H1 (cell line): ENCODE data around the gene CTRL. TPM values are rescaled to one million over a fixed set of nuclear protein-coding genes. Genes with fewer than 3 reads are reported as not detected.

ENCODE experiments used
- CTCF ChIA-PET: fragments of 300-600 bp; sonication (Branson Sonifier 250); formaldehyde crosslinking; loops from one replicate; lab custom pipeline; 2021; ENCODE audit not compliant: partially characterized antibody; lab: Charles Lee
- POLR2A ChIA-PET: fragments of 300-600 bp; sonication (Branson Sonifier 250); formaldehyde crosslinking; loops from one replicate; lab custom pipeline; 2021; ENCODE audit warnings: inconsistent platforms; ENCODE audit not compliant: partially characterized antibody; lab: Charles Lee
- DNase-seq, 2 experiments: peaks; one replicate each; pipeline versions ENCODE4 v3.0.0 to v3.0.0-alpha.2; 2010 to 2022; ENCODE audit warnings: low spot score in 2 of 2, low read depth in 1 of 2, mixed read lengths in 1 of 2
- FAIRE-seq: peaks from 2 replicates; lab custom pipeline; 2011; peaks lifted over from hg19 to GRCh38; lab: Jason Lieb, UNC
- H2AFZ ChIP-seq: 2 replicates; pipeline ENCODE4 v1.8.1; 2012; ENCODE audit warnings: low read length, inconsistent platforms
- H2AK5ac ChIP-seq: 2 replicates; pipeline ENCODE4 v1.6.1; 2013; ENCODE audit warnings: low read depth, low read length
- H2BK120ac ChIP-seq: replicated peaks from 2 replicates; pipeline ENCODE3; 2013; ENCODE audit warnings: low read depth, low read length, inconsistent platforms
- H2BK12ac ChIP-seq: 2 replicates; pipeline ENCODE4 v1.6.1; 2013; ENCODE audit warnings: low read depth, low read length
- H2BK15ac ChIP-seq: 2 replicates; pipeline ENCODE4 v1.6.1; 2013; ENCODE audit warnings: low read length
- H2BK20ac ChIP-seq: 2 replicates; pipeline ENCODE4 v1.6.1; 2013; ENCODE audit warnings: low read length
- H2BK5ac ChIP-seq: 2 replicates; pipeline ENCODE4 v1.6.1; 2013; ENCODE audit warnings: low read depth, low read length
- H3K14ac ChIP-seq: 2 replicates; pipeline ENCODE4 v1.6.1; 2013; ENCODE audit warnings: inconsistent platforms; ENCODE audit not compliant: insufficient read length
- H3K18ac ChIP-seq: 2 replicates; pipeline ENCODE4 v1.6.1; 2013; ENCODE audit warnings: low read length; ENCODE audit errors: extremely low read depth
- H3K23ac ChIP-seq: 2 replicates; pipeline ENCODE4 v1.6.1; 2013; ENCODE audit warnings: inconsistent platforms; ENCODE audit not compliant: insufficient read length
- H3K23me2 ChIP-seq: 2 replicates; pipeline ENCODE4 v1.6.1; 2013; ENCODE audit warnings: low read depth, low read length
- H3K27ac ChIP-seq: 2 replicates; pipeline ENCODE4 v1.6.1; 2011; ENCODE audit warnings: low read depth, low read length, inconsistent platforms
- H3K27me3 ChIP-seq, 4 experiments: replicated peaks in 1 of 4; 1 replicate in 1 of 4; 2 replicates in 3 of 4; pipeline versions ENCODE4 v1.6.1 to v1.8.1; 2011 to 2013; ENCODE audit warnings: low read length in 3 of 4, mild to moderate bottlenecking in 3 of 4, inconsistent platforms in 2 of 4, mixed read lengths in 2 of 4, moderate library complexity in 1 of 4; ENCODE audit not compliant: control insufficient read depth in 3 of 4, insufficient read depth in 3 of 4; ENCODE audit errors: extremely low read depth in 1 of 4
- H3K36me3 ChIP-seq, 4 experiments: 2 replicates each; pipeline versions ENCODE4 v1.6.1 to v1.8.1; 2011 to 2013; ENCODE audit warnings: mild to moderate bottlenecking in 4 of 4, low read length in 3 of 4, moderate library complexity in 2 of 4, control low read depth in 1 of 4, inconsistent platforms in 1 of 4; ENCODE audit not compliant: insufficient read depth in 4 of 4, control insufficient read depth in 2 of 4
- H3K4ac ChIP-seq: replicated peaks from 2 replicates; pipeline ENCODE3; 2013; ENCODE audit warnings: low read length, low read depth, mixed read lengths, inconsistent platforms; ENCODE audit not compliant: insufficient read length
- H3K4me1 ChIP-seq, 4 experiments: replicated peaks in 1 of 4; 1 replicate in 1 of 4; 2 replicates in 3 of 4; pipeline versions ENCODE4 v1.6.1 to v1.8.1; 2011 to 2013; ENCODE audit warnings: low read length in 3 of 4, inconsistent platforms in 2 of 4, mixed read lengths in 1 of 4; ENCODE audit not compliant: insufficient read depth in 4 of 4, control insufficient read depth in 3 of 4
- H3K4me2 ChIP-seq, 2 experiments: 2 replicates each; pipeline versions ENCODE4 v1.6.1 to v1.8.1; 2011 to 2013; ENCODE audit warnings: low read depth in 2 of 2, low read length in 2 of 2, control low read depth in 1 of 2, inconsistent platforms in 1 of 2, mild to moderate bottlenecking in 1 of 2; ENCODE audit not compliant: insufficient read depth in 1 of 2
- H3K4me3 ChIP-seq, 4 experiments: fragments of 200-600, 300-600 bp in 1 of 4; sonication (generic), shearing (Covaris generic), sonication (Bioruptor Twin) in 1 of 4; 2 replicates each; pipeline versions ENCODE4 v1.5.1 to v1.8.1; 2011 to 2016; ENCODE audit warnings: low read length in 4 of 4, low read depth in 3 of 4, control low read depth in 2 of 4, inconsistent platforms in 2 of 4, mild to moderate bottlenecking in 2 of 4, mixed read lengths in 1 of 4, moderate library complexity in 1 of 4; ENCODE audit not compliant: insufficient read depth in 2 of 4; ENCODE audit errors: extremely low read depth in 1 of 4
- H3K56ac ChIP-seq: replicated peaks from 2 replicates; pipeline ENCODE3; 2013; ENCODE audit warnings: low read depth, mild to moderate bottlenecking, mixed read lengths, low read length, inconsistent platforms; ENCODE audit not compliant: insufficient read length
- H3K79me1 ChIP-seq: 2 replicates; pipeline ENCODE4 v1.6.1; 2013; ENCODE audit warnings: low read depth, low read length, control low read depth
- H3K79me2 ChIP-seq, 2 experiments: 2 replicates each; pipeline versions ENCODE4 v1.6.1 to v1.8.1; 2012 to 2013; ENCODE audit warnings: low read length in 2 of 2, mild to moderate bottlenecking in 2 of 2, inconsistent platforms in 1 of 2; ENCODE audit not compliant: insufficient read depth in 2 of 2, control insufficient read depth in 1 of 2
- H3K9ac ChIP-seq, 4 experiments: replicated peaks in 1 of 4; 1 replicate in 1 of 4; 2 replicates in 3 of 4; pipeline versions ENCODE4 v1.6.1 to v1.8.1; 2011 to 2013; ENCODE audit warnings: low read depth in 3 of 4, low read length in 3 of 4, control low read depth in 2 of 4, mild to moderate bottlenecking in 2 of 4, moderate library complexity in 2 of 4, inconsistent platforms in 1 of 4; ENCODE audit errors: extremely low read depth in 1 of 4
- H3K9me3 ChIP-seq, 2 experiments: 2 replicates each; pipeline versions ENCODE4 v1.6.1 to v1.8.1; 2012 to 2013; ENCODE audit warnings: mild to moderate bottlenecking in 2 of 2, moderate library complexity in 2 of 2, control low read depth in 1 of 2, inconsistent platforms in 1 of 2, low read depth in 1 of 2, low read length in 1 of 2, mixed read lengths in 1 of 2; ENCODE audit not compliant: insufficient read depth in 2 of 2
- H4K20me1 ChIP-seq, 2 experiments: replicated peaks in 1 of 2; 2 replicates each; pipeline versions ENCODE3 to v1.8.1; 2011 to 2013; ENCODE audit warnings: inconsistent platforms in 2 of 2, low read length in 2 of 2, mild to moderate bottlenecking in 1 of 2; ENCODE audit not compliant: insufficient read depth in 2 of 2, control insufficient read depth in 1 of 2
- H4K5ac ChIP-seq: 2 replicates; pipeline ENCODE4 v1.6.1; 2013; ENCODE audit warnings: low read length, low read depth, mixed read lengths, inconsistent platforms; ENCODE audit not compliant: insufficient read length
- H4K8ac ChIP-seq: 2 replicates; pipeline ENCODE4 v1.8.0; 2013; ENCODE audit warnings: mild to moderate bottlenecking, moderate library complexity, low read length, inconsistent platforms; ENCODE audit not compliant: insufficient read depth; ENCODE audit errors: extremely low read depth
- H4K91ac ChIP-seq: replicated peaks from 2 replicates; pipeline ENCODE3; 2013; ENCODE audit warnings: low read length, mixed read lengths, inconsistent platforms; ENCODE audit not compliant: insufficient read length
- CHD2 ChIP-seq: IDR thresholded peaks from 2 replicates; pipeline ENCODE4 v1.6.1; 2012; ENCODE audit warnings: low read length, improper control_type of control experiment
- EGR1 ChIP-seq: IDR thresholded peaks from 2 replicates; pipeline ENCODE4 v1.6.1; 2011; ENCODE audit warnings: low read depth, low read length, borderline replicate concordance
- GABPA ChIP-seq: IDR thresholded peaks from 2 replicates; pipeline ENCODE4 v1.6.1; 2011; ENCODE audit warnings: mild to moderate bottlenecking, low read length, moderate library complexity, borderline replicate concordance; ENCODE audit not compliant: insufficient read depth
- HDAC2 ChIP-seq, 2 experiments: fragments of 300-600 bp in 1 of 2; sonication (generic) in 1 of 2; IDR thresholded peaks; 2 replicates each; pipeline ENCODE4 v1.6.1; 2011 to 2012; ENCODE audit warnings: low read depth in 2 of 2, low read length in 2 of 2, mild to moderate bottlenecking in 2 of 2, moderate library complexity in 2 of 2, borderline replicate concordance in 1 of 2, inconsistent platforms in 1 of 2
- JUND ChIP-seq: IDR thresholded peaks from 2 replicates; pipeline ENCODE4 v1.6.1; 2011; ENCODE audit warnings: mild to moderate bottlenecking, improper control_type of control experiment, low read length
- POU5F1 ChIP-seq: IDR thresholded peaks from 2 replicates; pipeline ENCODE4 v1.6.1; 2011; ENCODE audit warnings: low read depth, mild to moderate bottlenecking, low read length, moderate library complexity
- TAF1 ChIP-seq: IDR thresholded peaks from 2 replicates; pipeline ENCODE4 v1.6.1; 2011; ENCODE audit warnings: mild to moderate bottlenecking, low read depth, low read length
- TAF7 ChIP-seq: optimal IDR thresholded peaks from 2 replicates; pipeline ENCODE3; 2011; ENCODE audit warnings: low read depth, mild to moderate bottlenecking, inconsistent platforms, low read length, moderate library complexity, borderline replicate concordance
- TCF12 ChIP-seq: IDR thresholded peaks from 2 replicates; pipeline ENCODE4 v1.6.1; 2011; ENCODE audit warnings: low read depth, mild to moderate bottlenecking, low read length
- WGBS, 2 experiments: shearing (Covaris generic) in 1 of 2; methylation state at CpG; one replicate each; pipeline versions ENCODE4 v1.1.6 to v1.1.7; 2013 to 2015; ENCODE audit warnings: low lambda C conversion rate in 2 of 2, mixed read lengths in 2 of 2, inconsistent platforms in 1 of 2, low coverage in 1 of 2, missing lambda C conversion rate in 1 of 2; ENCODE audit not compliant: insufficient replicate concordance in 2 of 2, insufficient coverage in 1 of 2, insufficient read length in 1 of 2; ENCODE audit errors: extremely low coverage in 1 of 2, missing lambda C conversion rate in 1 of 2; 5-methylcytosine and 5-hydroxymethylcytosine counted together
- polyA plus RNA-seq, 7 experiments: library from polyadenylated mRNA; depleted of rRNA in 3 of 7; stranded (reverse) in 5 of 7; unstranded in 2 of 7; fragments of >200 nt in 5 of 7; fragments of 200-250 nt in 2 of 7; gene quantifications; 1 replicate in 5 of 7; 2 replicates in 1 of 7; 4 replicates in 1 of 7; pipeline versions ENCODE4 v1.2.1 to v1.2.3, GENCODE V29; 2011 to 2013; ENCODE audit warnings: missing spikeins in 2 of 7, mixed read lengths in 2 of 7
- total RNA-seq: library from RNA; stranded (reverse); fragmentation: NEBNext Ultra II Directional; extraction: Animal tissue kit (Norgen Biotek cat#: 25700); gene quantifications from 2 replicates; pipeline ENCODE4 v1.2.1, GENCODE V29; 2021

The CTRL gene
- total and polyA plus RNA-seq, 2 of the 8 experiments (the other 6 are each of a cell fraction or from before 2014, with no cell fraction given), result 1.7 to 4.2 TPM

- H2BK15ac ChIP-seq, result peak within 1 kb of the TSS; percentile 92; the same call in 1 of the 2 replicates
- peaks cover 0 to 16% of the 10 kb centered on the region in 2 experiments for H4K20me1 ChIP-seq
- DNase-seq (peak in 1 of 2 experiments; percentile 88), FAIRE-seq (no peak)
- POLR2A ChIA-PET, result interaction anchor here (0.6 to 2.8 kb wide), 7 partner anchors 8 to 82 kb away, joined by 3 to 8 read pairs (median 4); partner anchors contain the start of genes DDX28 and DUS2
- H3K56ac ChIP-seq, result peak within 1 kb of the TSS; percentile 70
- CTCF ChIA-PET, result interaction anchor here (0.6 to 10.9 kb wide), 8 partner anchors 9 to 72 kb away, joined by 3 to 90 read pairs (median 8); partner anchors contain the start of genes DPEP3 and LCAT
- H4K5ac ChIP-seq, result peak within 1 kb of the TSS; percentile 29
- H4K91ac ChIP-seq, result peak within 1 kb of the TSS; percentile 98
- H3K36me3 ChIP-seq, result no peaks in the 10 kb centered on the region
- peak within 1 kb of the TSS; percentile 48 to 67 (median 64) for H3K4me3 ChIP-seq
- no peaks in the 10 kb centered on the region for H3K27me3 ChIP-seq
- H3K9me3 ChIP-seq, result no peaks in the 10 kb centered on the region
- peaks cover 0 to 4% of the 10 kb centered on the region in 2 experiments; a peak in 2 of 4 replicates for H3K79me2 ChIP-seq
- no peak within 1 kb of the TSS for H2AK5ac ChIP-seq
- peak within 1 kb of the TSS; percentile 83 for H3K18ac ChIP-seq
- H3K23me2 ChIP-seq, result peaks cover 7% of the 10 kb centered on the region; the same call in 1 of the 2 replicates
- H2BK5ac ChIP-seq, result peak within 1 kb of the TSS; percentile 75; the same call in 1 of the 2 replicates
- H3K27ac ChIP-seq, result no peak within 1 kb of the TSS
- H3K23ac ChIP-seq, result no peak within 1 kb of the TSS
- 9% methylated on average over 29 of the region's 78 CpGs; no CpG with 5 or more reads in 1 of the 2 experiments for WGBS, 2 experiments
- no peak within 1 kb of the TSS; the same call in 1 of the 2 replicates for H2AFZ ChIP-seq
- H3K4me2 ChIP-seq, result peak within 1 kb of the TSS; percentile 75 to 77
- peak within 1 kb of the TSS; percentile 2 to 68 (median 26); a peak in 5 of 7 replicates for H3K9ac ChIP-seq
- H2BK20ac ChIP-seq, result no peak within 1 kb of the TSS
- H4K8ac ChIP-seq, result peak within 1 kb of the TSS; percentile 84
- H2BK120ac ChIP-seq, result no peak within 1 kb of the TSS
- peak within 1 kb of the TSS; percentile 80; the same call in 1 of the 2 replicates for H2BK12ac ChIP-seq
- peaks cover 6 to 25% (median 19%) of the 10 kb centered on the region in 4 experiments for H3K4me1 ChIP-seq
- peaks cover 18% of the 10 kb centered on the region; the same call in 1 of the 2 replicates for H3K79me1 ChIP-seq
- no peak within 1 kb of the TSS for H3K14ac ChIP-seq
- peak within 1 kb of the TSS; percentile 15 for H3K4ac ChIP-seq
- TF ChIP-seq JUND, result no peak
- TF ChIP-seq POU5F1, result no peak
- TF ChIP-seq GABPA, result 0 out of 2 replicates have a peak, but pooled peaks have one; percentile 29
- peak; percentile 49; the same call in 1 of the 2 replicates for TF ChIP-seq EGR1
- no peak for TF ChIP-seq TCF12
- no peak for TF ChIP-seq TAF7
- peak in 1 of 2 experiments; percentile 69; a peak in 1 of 4 replicates for TF ChIP-seq HDAC2 (IDR thresholded peaks at IDR 0.05; ENCODE audit: borderline replicate concordance in 1 of 2, low read depth in 2 of 2, low read length in 2 of 2)
- TF ChIP-seq CHD2, result no peak
- 0 out of 2 replicates have a peak, but pooled peaks have one; percentile 23 for TF ChIP-seq TAF1
These were observed 37.0 kb upstream of the CTRL start, which contains the start of gene SLC12A4 for GRCh38 chr16:67968400-67969253. TSS of gene SLC12A4 (minus strand) at chr16:67968637. CDS start at chr16:67968553, 84 bp downstream.
